ENCODE measurements around the gene SNN.

SNN gene

GRCh38 chr16:11640987-11641817 lies 27.1 kb upstream of the SNN start:
- H3K4me3 ChIP-seq (ENCODE audit: low read depth in 1 of 2, low read length in 1 of 2), result peak overlapping the region; percentile 36 to 54

GRCh38 chr16:11642765-11643116 lies 25.5 kb upstream of the SNN start:
- H3K36me3 ChIP-seq, result no peaks in the 10 kb centered on the region
- H3K27me3 ChIP-seq, result no peaks in the 10 kb centered on the region
- no peak overlapping the region for H3K27ac ChIP-seq
- peaks cover 38 to 43% of the 10 kb centered on the region in 2 experiments for H3K4me1 ChIP-seq (ENCODE audit: control insufficient read depth in 1 of 2, insufficient read depth in 1 of 2, low read depth in 1 of 2, low read length in 1 of 2)
- H3K4me3 ChIP-seq (ENCODE audit: low read depth in 1 of 2, low read length in 1 of 2), result no peak overlapping the region
- no peak for TF ChIP-seq CTCF (IDR thresholded peaks at IDR 0.05)
- no peaks in the 10 kb centered on the region for H3K9me3 ChIP-seq

More at GRCh38 chr16:11640987-11641817, 27.1 kb upstream of the SNN start:
- peaks cover 52 to 53% of the 10 kb centered on the region in 2 experiments for H3K4me1 ChIP-seq (ENCODE audit: control insufficient read depth in 1 of 2, insufficient read depth in 1 of 2, low read depth in 1 of 2, low read length in 1 of 2)
- no peaks in the 10 kb centered on the region for H3K27me3 ChIP-seq
- H3K36me3 ChIP-seq, result no peaks in the 10 kb centered on the region
- H3K27ac ChIP-seq, result peak overlapping the region; percentile 100
- no peaks in the 10 kb centered on the region for H3K9me3 ChIP-seq
- TF ChIP-seq CTCF (IDR thresholded peaks at IDR 0.05), result peak; percentile 84

GRCh38 chr16:11649276-11649675 lies 19.0 kb upstream of the SNN start:
- peaks cover 5% of the 10 kb centered on the region for H3K27me3 ChIP-seq
- no peak for TF ChIP-seq CTCF (IDR thresholded peaks at IDR 0.05)
- H3K27ac ChIP-seq, result no peak overlapping the region
- no peaks in the 10 kb centered on the region for H3K9me3 ChIP-seq
- H3K4me1 ChIP-seq (ENCODE audit: control insufficient read depth in 1 of 2, insufficient read depth in 1 of 2, low read depth in 1 of 2, low read length in 1 of 2), result peaks cover 0 to 12% of the 10 kb centered on the region in 2 experiments
- H3K4me3 ChIP-seq (ENCODE audit: low read depth in 1 of 2, low read length in 1 of 2), result no peak overlapping the region
- H3K36me3 ChIP-seq, result no peaks in the 10 kb centered on the region

GRCh38 chr16:11650641-11651591 lies 17.3 kb upstream of the SNN start:
- no peaks in the 10 kb centered on the region for H3K9me3 ChIP-seq
- no peak overlapping the region for H3K4me3 ChIP-seq (ENCODE audit: low read depth in 1 of 2, low read length in 1 of 2)
- peak overlapping the region; percentile 18 for H3K27ac ChIP-seq
- peaks cover 5% of the 10 kb centered on the region for H3K27me3 ChIP-seq
- H3K4me1 ChIP-seq (ENCODE audit: control insufficient read depth in 1 of 2, insufficient read depth in 1 of 2, low read depth in 1 of 2, low read length in 1 of 2), result peaks cover 0 to 12% of the 10 kb centered on the region in 2 experiments
- TF ChIP-seq CTCF (IDR thresholded peaks at IDR 0.05), result no peak
- no peaks in the 10 kb centered on the region for H3K36me3 ChIP-seq

- Histone ChIP-seq H3K36me3 (no peaks in the 10 kb centered on the region), H3K27ac (peak overlapping the region; percentile 18), H3K27me3 (peaks cover 5% of the 10 kb centered on the region), H3K4me3 (ENCODE audit: low read depth in 1 of 2, low read length in 1 of 2) (no peak overlapping the region), H3K9me3 (no peaks in the 10 kb centered on the region), H3K4me1 (ENCODE audit: control insufficient read depth in 1 of 2, insufficient read depth in 1 of 2, low read depth in 1 of 2, low read length in 1 of 2) (peaks cover 0 to 12% of the 10 kb centered on the region in 2 experiments)
- TF ChIP-seq CTCF (IDR thresholded peaks at IDR 0.05), result no peak
Observed at GRCh38 chr16:11651796-11652195, 16.5 kb upstream of the SNN start.

All from neutrophil (primary cell).